ENCODE data around the gene FSHR. TPM values are rescaled to one million over a fixed set of nuclear protein-coding genes. Genes with fewer than 3 reads are reported as not detected.

Gene FSHR
- total RNA-seq (ENCODE audit: low replicate concordance) = not detected in 2 replicates

GRCh38 chr2:49154140-49154539, at the start of gene FSHR:
TSS of gene FSHR (minus strand) at chr2:49154515. CDS start at chr2:49154417, 98 bp downstream.
- no peak within 1 kb of the TSS for H3K4me3 ChIP-seq (ENCODE audit: low read depth, low read length)

GRCh38 chr2:49199266-49199665, 45.0 kb upstream of the FSHR start:
- H3K4me3 ChIP-seq (ENCODE audit: low read depth, low read length) = no peak overlapping the region
- no peak for DNase-seq (ENCODE audit: low read depth)
- no peak for TF ChIP-seq CTCF (IDR thresholded peaks at IDR 0.05; ENCODE audit: insufficient read depth, low read length)

More at GRCh38 chr2:49154140-49154539, at the start of gene FSHR:
- no peak for DNase-seq (ENCODE audit: low read depth)
- TF ChIP-seq CTCF (IDR thresholded peaks at IDR 0.05; ENCODE audit: insufficient read depth, low read length) = no peak

GRCh38 chr2:49194701-49195100, 40.4 kb upstream of the FSHR start:
- no peak for TF ChIP-seq CTCF (IDR thresholded peaks at IDR 0.05; ENCODE audit: insufficient read depth, low read length)
- no peak overlapping the region for H3K4me3 ChIP-seq (ENCODE audit: low read depth, low read length)
- DNase-seq (ENCODE audit: low read depth) = no peak

- no peak overlapping the region for H3K4me3 ChIP-seq (ENCODE audit: low read depth, low read length)
- DNase-seq (ENCODE audit: low read depth) = no peak
- no peak for TF ChIP-seq CTCF (IDR thresholded peaks at IDR 0.05; ENCODE audit: insufficient read depth, low read length)
Measured at GRCh38 chr2:49192036-49192435, 37.7 kb upstream of the FSHR start.

- no peak overlapping the region for H3K4me3 ChIP-seq (ENCODE audit: low read depth, low read length)
- no peak for TF ChIP-seq CTCF (IDR thresholded peaks at IDR 0.05; ENCODE audit: insufficient read depth, low read length)
- no peak for DNase-seq (ENCODE audit: low read depth)
Measured at GRCh38 chr2:49189512-49190225, 35.4 kb upstream of the FSHR start.

- DNase-seq (ENCODE audit: low read depth) = no peak
- no peak for TF ChIP-seq CTCF (IDR thresholded peaks at IDR 0.05; ENCODE audit: insufficient read depth, low read length)
- H3K4me3 ChIP-seq (ENCODE audit: low read depth, low read length) = no peak overlapping the region
Measured at GRCh38 chr2:49186050-49186648, 31.8 kb upstream of the FSHR start.

All from fibroblast of the aortic adventitia (primary cell).